Liver (tissue), 3 donors: ENCODE data around the gene SOBP.

Experiments
- JUND ChIP-seq, 2 donors: IDR thresholded peaks; 2 replicates each; pipeline ENCODE4 v1.6.1; 2016; ENCODE audit warnings: antibody characterized with exemption in 2 of 2
- MAX ChIP-seq: IDR thresholded peaks from 2 replicates; pipeline ENCODE4 v1.6.1; 2016; ENCODE audit warnings: antibody characterized with exemption
- NR2F2 ChIP-seq: IDR thresholded peaks from 2 replicates; pipeline ENCODE4 v1.6.1; 2016; ENCODE audit warnings: antibody characterized with exemption
- RAD21 ChIP-seq, 2 donors: IDR thresholded peaks; 2 replicates each; pipeline ENCODE4 v1.6.1; 2016; ENCODE audit warnings: antibody characterized with exemption in 2 of 2, mild to moderate bottlenecking in 2 of 2
- RXRA ChIP-seq, 2 donors: IDR thresholded peaks; 2 replicates each; pipeline ENCODE4 v1.6.1; 2017 to 2018; ENCODE audit warnings: antibody characterized with exemption in 2 of 2, mild to moderate bottlenecking in 1 of 2
- TF ChIP-seq, protein P1 (sequence below): IDR thresholded peaks from 2 replicates; pipeline ENCODE4 v1.6.1; 2016; ENCODE audit warnings: antibody characterized with exemption, mild to moderate bottlenecking
- TF ChIP-seq, protein P2 (sequence below): fragments of 150-350 bp; IDR thresholded peaks from 2 replicates; pipeline ENCODE4 v1.5.1; 2017; ENCODE audit warnings: improper control_type of control experiment, low read depth, low read length; ENCODE audit not compliant: missing input control
- donor health status: healthy.
- donor health status: healthy.

DNA sequence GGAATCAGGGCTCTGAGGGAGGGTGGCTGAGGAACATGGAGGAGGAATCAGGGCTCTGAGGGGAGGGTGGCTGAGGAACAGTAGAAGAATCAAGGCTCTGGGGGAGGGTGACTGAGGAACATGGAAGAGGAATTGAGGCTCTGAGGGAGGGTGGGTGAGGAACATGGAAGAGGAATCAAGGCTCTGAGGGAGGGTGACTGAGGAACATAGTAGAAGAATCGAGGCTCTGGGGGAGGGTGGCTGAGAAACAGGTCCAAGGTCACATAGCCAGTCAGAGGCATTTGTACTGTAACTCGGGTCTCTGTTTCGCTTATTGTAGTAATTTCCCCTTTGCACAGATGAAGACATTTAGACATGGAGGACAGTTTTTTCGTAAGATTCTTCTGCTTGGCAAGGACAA is 164.8 kb downstream of the SOBP start:
- no peak for TF ChIP-seq RAD21 (IDR thresholded peaks at IDR 0.05)
- TF ChIP-seq, protein P1, sequence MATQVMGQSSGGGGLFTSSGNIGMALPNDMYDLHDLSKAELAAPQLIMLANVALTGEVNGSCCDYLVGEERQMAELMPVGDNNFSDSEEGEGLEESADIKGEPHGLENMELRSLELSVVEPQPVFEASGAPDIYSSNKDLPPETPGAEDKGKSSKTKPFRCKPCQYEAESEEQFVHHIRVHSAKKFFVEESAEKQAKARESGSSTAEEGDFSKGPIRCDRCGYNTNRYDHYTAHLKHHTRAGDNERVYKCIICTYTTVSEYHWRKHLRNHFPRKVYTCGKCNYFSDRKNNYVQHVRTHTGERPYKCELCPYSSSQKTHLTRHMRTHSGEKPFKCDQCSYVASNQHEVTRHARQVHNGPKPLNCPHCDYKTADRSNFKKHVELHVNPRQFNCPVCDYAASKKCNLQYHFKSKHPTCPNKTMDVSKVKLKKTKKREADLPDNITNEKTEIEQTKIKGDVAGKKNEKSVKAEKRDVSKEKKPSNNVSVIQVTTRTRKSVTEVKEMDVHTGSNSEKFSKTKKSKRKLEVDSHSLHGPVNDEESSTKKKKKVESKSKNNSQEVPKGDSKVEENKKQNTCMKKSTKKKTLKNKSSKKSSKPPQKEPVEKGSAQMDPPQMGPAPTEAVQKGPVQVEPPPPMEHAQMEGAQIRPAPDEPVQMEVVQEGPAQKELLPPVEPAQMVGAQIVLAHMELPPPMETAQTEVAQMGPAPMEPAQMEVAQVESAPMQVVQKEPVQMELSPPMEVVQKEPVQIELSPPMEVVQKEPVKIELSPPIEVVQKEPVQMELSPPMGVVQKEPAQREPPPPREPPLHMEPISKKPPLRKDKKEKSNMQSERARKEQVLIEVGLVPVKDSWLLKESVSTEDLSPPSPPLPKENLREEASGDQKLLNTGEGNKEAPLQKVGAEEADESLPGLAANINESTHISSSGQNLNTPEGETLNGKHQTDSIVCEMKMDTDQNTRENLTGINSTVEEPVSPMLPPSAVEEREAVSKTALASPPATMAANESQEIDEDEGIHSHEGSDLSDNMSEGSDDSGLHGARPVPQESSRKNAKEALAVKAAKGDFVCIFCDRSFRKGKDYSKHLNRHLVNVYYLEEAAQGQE, result no peak
- no peak for TF ChIP-seq RXRA (IDR thresholded peaks at IDR 0.05)
- TF ChIP-seq, protein P2, sequence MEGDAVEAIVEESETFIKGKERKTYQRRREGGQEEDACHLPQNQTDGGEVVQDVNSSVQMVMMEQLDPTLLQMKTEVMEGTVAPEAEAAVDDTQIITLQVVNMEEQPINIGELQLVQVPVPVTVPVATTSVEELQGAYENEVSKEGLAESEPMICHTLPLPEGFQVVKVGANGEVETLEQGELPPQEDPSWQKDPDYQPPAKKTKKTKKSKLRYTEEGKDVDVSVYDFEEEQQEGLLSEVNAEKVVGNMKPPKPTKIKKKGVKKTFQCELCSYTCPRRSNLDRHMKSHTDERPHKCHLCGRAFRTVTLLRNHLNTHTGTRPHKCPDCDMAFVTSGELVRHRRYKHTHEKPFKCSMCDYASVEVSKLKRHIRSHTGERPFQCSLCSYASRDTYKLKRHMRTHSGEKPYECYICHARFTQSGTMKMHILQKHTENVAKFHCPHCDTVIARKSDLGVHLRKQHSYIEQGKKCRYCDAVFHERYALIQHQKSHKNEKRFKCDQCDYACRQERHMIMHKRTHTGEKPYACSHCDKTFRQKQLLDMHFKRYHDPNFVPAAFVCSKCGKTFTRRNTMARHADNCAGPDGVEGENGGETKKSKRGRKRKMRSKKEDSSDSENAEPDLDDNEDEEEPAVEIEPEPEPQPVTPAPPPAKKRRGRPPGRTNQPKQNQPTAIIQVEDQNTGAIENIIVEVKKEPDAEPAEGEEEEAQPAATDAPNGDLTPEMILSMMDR, result no peak
- no peak for TF ChIP-seq MAX
- no peak for TF ChIP-seq JUND (IDR thresholded peaks at IDR 0.05)
- no peak for TF ChIP-seq NR2F2
